Measurements from ENCODE around the gene TCP1. TPM values are rescaled to one million over a fixed set of nuclear protein-coding genes. Genes with fewer than 3 reads are reported as not detected.
"Not testable (repeated sequence)": the region's sequence is repeated elsewhere in the genome, so short reads cannot be mapped to it uniquely, and the experiment has no call there.

TCP1 gene
- total RNA-seq (2014; rRNA removed; shearing (Covaris generic)) = 223 and 229 TPM in 2 replicates
- 133 and 138 TPM in 2 replicates for polyA plus RNA-seq (2015; cell fraction: cytosol; rRNA removed)
- polyA plus RNA-seq (2015; cell fraction: nucleus; rRNA removed) = 236 and 265 TPM in 2 replicates

- peak; percentile 99 for DNase-seq (ENCODE audit: low read depth, low spot score)
- in situ Hi-C loops (cut with HindIII; ENCODE audit: low pct_unique_long_range_greater_than_20kb, low sequenced_read_pairs) = no loop called here
These were observed at the start of gene TCP1 for GRCh38 chr6:159789377-159790148. Gene TCP1, minus strand, starts transcription at chr6:159789602. Its CDS starts 134 bp downstream, at chr6:159789468.

- in situ Hi-C loops (cut with HindIII; ENCODE audit: low pct_unique_long_range_greater_than_20kb, low sequenced_read_pairs) = no loop called here
- no peak for DNase-seq (ENCODE audit: low read depth, low spot score)
These were observed 48.8 kb upstream of the TCP1 start for GRCh38 chr6:159838020-159838744.

- no peak for DNase-seq (ENCODE audit: low read depth, low spot score)
- in situ Hi-C loops (cut with HindIII; ENCODE audit: low pct_unique_long_range_greater_than_20kb, low sequenced_read_pairs) = no loop called here
These were observed 48.1 kb upstream of the TCP1 start for GRCh38 chr6:159837511-159837910.

DNA sequence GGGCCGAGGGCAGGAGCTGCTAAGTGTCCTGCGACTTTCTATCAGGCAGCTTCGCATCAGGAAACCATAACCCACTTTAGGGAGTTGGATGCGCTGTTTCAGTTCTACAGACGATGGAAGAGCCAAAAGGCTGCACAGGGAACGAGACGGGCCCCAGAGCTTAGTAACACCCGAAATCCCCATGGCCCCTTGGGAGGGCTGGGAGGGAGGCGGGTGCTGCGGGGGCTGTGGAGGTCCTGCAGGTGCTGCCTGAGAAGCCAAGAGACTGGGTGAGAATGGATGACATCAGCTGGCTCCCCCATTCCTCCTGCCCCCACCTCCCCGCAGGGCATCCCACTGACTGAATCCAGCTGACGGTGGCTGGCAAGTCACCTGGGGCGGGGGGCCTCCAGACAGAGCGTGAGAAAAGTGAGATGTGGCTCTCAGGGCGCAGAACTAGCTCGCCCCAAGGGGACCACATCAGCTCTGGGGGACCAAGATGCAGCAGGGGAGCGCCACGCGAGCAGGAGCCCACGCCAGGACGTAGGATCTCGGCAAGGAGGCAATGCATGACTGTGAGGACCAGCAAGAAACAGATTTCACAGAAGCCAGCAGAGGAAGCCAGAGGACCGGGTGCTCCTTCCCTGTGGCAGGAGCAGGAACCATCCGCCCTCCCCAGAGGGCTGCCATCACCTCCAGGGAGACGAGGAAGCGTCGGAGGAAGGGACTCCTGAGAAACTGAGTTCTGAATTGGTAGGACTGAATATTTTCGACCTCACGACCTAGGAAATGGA is 47.5 kb upstream of the TCP1 start:
- in situ Hi-C loops (cut with HindIII; ENCODE audit: low pct_unique_long_range_greater_than_20kb, low sequenced_read_pairs) = no loop called here

GRCh38 chr6:159833997-159834603 is 44.7 kb upstream of the TCP1 start:
- in situ Hi-C loops (cut with HindIII; ENCODE audit: low pct_unique_long_range_greater_than_20kb, low sequenced_read_pairs) = no loop called here
- DNase-seq (ENCODE audit: low read depth, low spot score) = no peak

More for the DNA sequence above, 47.5 kb upstream of the TCP1 start:
- DNase-seq (ENCODE audit: low read depth, low spot score) = no peak

- in situ Hi-C loops (cut with HindIII; ENCODE audit: low pct_unique_long_range_greater_than_20kb, low sequenced_read_pairs) = no loop called here
- DNase-seq (ENCODE audit: low read depth, low spot score) = peak; percentile 14
These were observed 44.2 kb upstream of the TCP1 start for GRCh38 chr6:159833556-159833955.

DNA sequence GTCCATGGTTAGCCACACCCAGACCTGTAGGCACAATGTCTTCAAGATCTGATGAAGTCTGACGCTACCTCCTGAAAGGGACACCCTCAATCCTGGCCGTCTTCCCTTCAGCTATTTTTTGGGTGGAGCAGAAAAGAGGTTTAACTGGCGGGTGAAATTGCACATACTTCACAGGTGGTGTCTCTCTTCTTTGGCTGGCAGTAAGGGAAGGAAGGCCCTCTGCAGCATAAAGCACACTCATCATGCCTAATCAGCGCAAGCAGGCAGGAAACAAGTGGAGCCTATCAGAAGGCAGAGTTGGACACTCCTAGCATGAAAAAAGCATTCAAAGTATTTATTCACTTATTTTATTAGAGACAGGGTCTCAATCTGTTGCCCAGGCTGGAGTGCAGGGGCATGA is 43.5 kb upstream of the TCP1 start:
- no peak for DNase-seq (ENCODE audit: low read depth, low spot score)
- in situ Hi-C loops (cut with HindIII; ENCODE audit: low pct_unique_long_range_greater_than_20kb, low sequenced_read_pairs) = no loop called here

DNA sequence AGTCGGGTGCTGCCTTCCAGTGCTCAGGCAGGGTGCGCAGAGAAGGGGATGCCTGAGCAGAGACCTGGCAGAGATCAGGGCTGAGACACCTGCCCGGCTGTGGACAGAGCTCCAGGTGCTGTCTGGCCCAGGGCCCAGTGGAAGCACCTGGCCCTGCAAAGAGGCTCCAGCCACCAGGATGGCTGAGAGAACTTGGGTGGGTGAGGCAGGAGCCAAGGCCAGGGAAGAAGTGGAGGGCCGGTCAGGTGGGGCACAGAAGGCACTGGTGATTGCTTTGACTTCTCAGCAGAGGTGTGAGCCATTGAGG is 41.9 kb upstream of the TCP1 start:
- in situ Hi-C loops (cut with HindIII; ENCODE audit: low pct_unique_long_range_greater_than_20kb, low sequenced_read_pairs) = no loop called here
- no peak for DNase-seq (ENCODE audit: low read depth, low spot score)

DNA sequence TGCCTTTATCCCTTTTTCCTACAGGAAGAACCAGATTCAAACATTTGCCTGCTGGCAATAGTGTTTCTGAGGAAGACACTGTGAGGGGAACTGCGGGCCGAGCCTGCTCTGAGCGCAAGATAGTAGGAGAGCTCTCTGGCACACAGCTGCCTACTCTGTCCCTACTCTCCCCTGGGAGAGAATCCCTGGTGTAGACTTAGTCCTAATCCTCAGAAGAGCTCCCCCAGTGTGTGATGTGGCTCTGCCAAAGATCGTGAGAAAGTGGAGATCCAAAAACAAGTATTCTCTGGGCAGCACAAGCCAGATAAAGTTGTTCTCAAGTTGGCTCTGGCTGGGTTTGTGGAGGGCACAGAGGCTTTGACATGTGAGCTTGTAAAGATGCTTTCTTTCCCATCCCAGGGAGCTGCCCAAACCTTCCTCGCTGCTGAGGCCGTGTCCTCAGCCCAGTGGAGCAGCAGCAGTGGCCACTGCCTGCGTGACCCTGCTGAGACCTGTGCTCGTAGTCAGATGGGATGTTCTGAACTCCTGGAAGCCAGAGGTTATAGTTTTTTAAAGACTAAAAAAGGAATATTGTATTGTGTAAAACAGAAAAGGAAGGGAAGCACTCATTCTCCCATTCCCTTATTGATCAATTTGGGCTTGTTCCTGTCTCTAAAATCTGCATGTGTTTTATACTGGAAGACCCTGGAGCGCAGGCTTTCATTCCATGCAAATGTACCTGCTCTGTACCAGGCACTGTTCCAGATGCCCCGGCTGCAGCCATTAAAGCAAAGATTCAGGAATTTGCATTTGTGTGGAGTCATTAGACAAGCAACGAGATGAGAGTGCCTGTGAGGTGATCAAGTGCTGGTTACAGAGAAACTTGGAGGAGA is 41.3 kb upstream of the TCP1 start:
- in situ Hi-C loops (cut with HindIII; ENCODE audit: low pct_unique_long_range_greater_than_20kb, low sequenced_read_pairs) = no loop called here
- DNase-seq (ENCODE audit: low read depth, low spot score) = no peak

DNA sequence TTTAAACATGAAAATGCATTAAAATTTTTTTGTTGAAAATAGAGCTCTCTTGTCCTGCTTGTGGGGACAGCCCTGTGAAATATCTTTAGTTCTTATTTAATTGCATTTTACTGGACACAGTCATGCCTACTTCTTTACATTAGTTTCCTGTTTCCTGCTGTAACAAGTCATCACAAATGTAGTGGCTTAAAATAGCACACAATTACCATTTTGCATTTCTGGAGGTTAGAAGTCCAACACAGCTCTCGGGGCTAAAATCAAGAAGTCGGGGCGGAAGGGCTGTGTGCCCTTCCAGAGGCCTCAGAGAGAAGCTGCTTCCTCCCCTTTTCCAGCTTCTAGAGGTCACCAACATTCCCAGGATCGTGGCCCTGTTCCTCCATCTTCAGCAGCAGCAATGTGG is 40.1 kb upstream of the TCP1 start:
- no peak for DNase-seq (ENCODE audit: low read depth, low spot score)
- in situ Hi-C loops (cut with HindIII; ENCODE audit: low pct_unique_long_range_greater_than_20kb, low sequenced_read_pairs) = no loop called here

GRCh38 chr6:159828074-159828473 is 38.7 kb upstream of the TCP1 start:
- in situ Hi-C loops (cut with HindIII; ENCODE audit: low pct_unique_long_range_greater_than_20kb, low sequenced_read_pairs) = no loop called here
- no peak for DNase-seq (ENCODE audit: low read depth, low spot score)

DNA sequence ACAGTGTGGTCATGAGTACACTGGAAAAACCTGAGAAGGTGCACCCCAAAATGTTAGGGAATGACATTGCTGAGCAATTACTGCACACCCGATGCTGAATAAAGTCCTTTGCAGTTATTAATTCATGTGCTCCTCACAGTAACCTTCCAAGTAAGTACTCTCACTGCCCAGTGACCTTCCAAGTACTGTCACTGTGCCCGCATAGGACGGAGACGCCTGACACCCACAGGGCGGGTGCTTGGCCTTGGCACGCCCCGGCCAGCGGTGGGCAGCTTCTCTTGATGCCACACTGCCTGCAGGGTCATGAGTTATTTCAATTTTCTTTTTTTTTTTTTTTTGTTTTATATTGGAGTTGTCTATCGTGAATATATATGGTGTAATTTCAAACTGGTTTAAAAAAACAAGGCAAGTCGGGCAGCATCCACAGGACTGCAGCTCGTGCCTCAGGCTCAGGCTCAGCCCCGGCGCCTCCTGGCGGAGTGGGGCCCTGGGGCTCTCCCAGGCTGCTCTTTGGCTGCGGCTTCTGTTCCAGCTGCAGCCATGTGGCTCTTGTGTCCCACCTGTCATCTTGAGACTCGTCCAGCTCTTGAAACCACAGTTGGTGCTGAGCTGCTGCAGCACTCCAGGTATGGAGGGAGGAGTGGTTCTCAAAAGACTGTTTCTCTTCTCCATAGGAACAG is 37.7 kb upstream of the TCP1 start:
- in situ Hi-C loops (cut with HindIII; ENCODE audit: low pct_unique_long_range_greater_than_20kb, low sequenced_read_pairs) = no loop called here
- no peak for DNase-seq (ENCODE audit: low read depth, low spot score)

DNA sequence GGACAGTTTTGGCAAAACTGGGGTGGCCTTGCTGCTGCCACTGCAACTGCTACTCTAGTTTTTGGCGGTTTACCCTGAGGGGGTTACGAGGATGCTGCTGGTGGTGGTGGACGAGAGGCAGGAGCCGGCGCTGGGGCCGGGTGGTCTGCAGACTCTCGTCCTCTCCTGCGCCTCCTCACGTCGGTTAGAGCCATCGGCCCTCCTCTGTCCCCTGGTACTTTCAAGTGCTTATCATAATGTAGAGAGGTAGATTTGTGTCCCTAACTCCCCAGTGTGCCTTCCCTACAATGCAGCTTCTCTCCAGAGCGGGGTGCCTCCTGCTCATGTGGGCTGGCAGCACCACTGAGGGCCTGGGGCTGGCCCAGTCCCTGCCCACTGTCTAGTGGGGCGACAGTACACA is 36.6 kb upstream of the TCP1 start:
- no peak for DNase-seq (ENCODE audit: low read depth, low spot score)
- in situ Hi-C loops (cut with HindIII; ENCODE audit: low pct_unique_long_range_greater_than_20kb, low sequenced_read_pairs) = no loop called here

GRCh38 chr6:159824690-159825089 is 35.3 kb upstream of the TCP1 start:
- in situ Hi-C loops (cut with HindIII; ENCODE audit: low pct_unique_long_range_greater_than_20kb, low sequenced_read_pairs); DNase-seq (ENCODE audit: low read depth, low spot score): not testable (repeated sequence)

- no peak for DNase-seq (ENCODE audit: low read depth, low spot score)
- in situ Hi-C loops (cut with HindIII; ENCODE audit: low pct_unique_long_range_greater_than_20kb, low sequenced_read_pairs) = no loop called here
These were observed 34.6 kb upstream of the TCP1 start for GRCh38 chr6:159823953-159824352.

- DNase-seq (ENCODE audit: low read depth, low spot score) = no peak
- in situ Hi-C loops (cut with HindIII; ENCODE audit: low pct_unique_long_range_greater_than_20kb, low sequenced_read_pairs) = no loop called here
These were observed 32.3 kb upstream of the TCP1 start for GRCh38 chr6:159821726-159822125.

GRCh38 chr6:159821122-159821521 is 31.7 kb upstream of the TCP1 start:
- DNase-seq (ENCODE audit: low read depth, low spot score) = no peak
- in situ Hi-C loops (cut with HindIII; ENCODE audit: low pct_unique_long_range_greater_than_20kb, low sequenced_read_pairs) = no loop called here

Measured in SK-MEL-5 (cell line).